GM10248 (cell line): ENCODE data around the gene C22orf15.

Experiments used
- CTCF ChIA-PET: fragments of 300-600 bp; sonication (Branson Sonifier 250); formaldehyde crosslinking; extraction: SDS; loops from one replicate; lab custom pipeline; 2021; ENCODE audit warnings: antibody characterized with exemption; lab: Yijun Ruan, JAX
- POLR2A ChIA-PET: fragments of 350-650 bp; sonication (Branson Sonifier 250); formaldehyde crosslinking; extraction: SDS; loops from one replicate; lab custom pipeline; 2020; ENCODE audit warnings: antibody characterized with exemption; lab: Yijun Ruan, JAX
- DNase-seq: peaks from one replicate; pipeline ENCODE4 v3.0.0; 2012; ENCODE audit errors: extremely low spot score
- TF ChIP-seq, protein P1 (sequence below): IDR thresholded peaks from 2 replicates; pipeline ENCODE4 v1.5.1; 2012; ENCODE audit warnings: mild to moderate bottlenecking, low read depth; ENCODE audit errors: extremely low read depth, missing control alignments, control extremely low read depth

C22orf15 gene

DNA sequence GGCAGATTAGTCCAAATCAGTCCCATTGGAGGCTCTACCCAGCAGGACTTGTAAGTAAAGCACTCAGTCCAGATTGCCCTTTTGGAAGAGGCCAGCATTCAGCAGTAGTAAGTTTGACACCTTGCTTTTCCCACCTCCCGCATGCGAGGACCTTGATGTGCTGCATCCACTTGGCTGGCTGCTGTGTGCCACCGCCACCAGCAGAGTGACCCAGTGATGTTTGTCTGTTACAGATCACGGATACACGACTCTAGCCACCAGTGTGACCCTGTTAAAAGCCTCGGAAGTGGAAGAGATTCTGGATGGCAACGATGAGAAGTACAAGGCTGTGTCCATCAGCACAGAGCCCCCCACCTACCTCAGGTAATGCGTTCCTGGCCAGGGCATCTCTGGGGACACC is 30.5 kb downstream of the C22orf15 start:
- TF ChIP-seq, protein P1, sequence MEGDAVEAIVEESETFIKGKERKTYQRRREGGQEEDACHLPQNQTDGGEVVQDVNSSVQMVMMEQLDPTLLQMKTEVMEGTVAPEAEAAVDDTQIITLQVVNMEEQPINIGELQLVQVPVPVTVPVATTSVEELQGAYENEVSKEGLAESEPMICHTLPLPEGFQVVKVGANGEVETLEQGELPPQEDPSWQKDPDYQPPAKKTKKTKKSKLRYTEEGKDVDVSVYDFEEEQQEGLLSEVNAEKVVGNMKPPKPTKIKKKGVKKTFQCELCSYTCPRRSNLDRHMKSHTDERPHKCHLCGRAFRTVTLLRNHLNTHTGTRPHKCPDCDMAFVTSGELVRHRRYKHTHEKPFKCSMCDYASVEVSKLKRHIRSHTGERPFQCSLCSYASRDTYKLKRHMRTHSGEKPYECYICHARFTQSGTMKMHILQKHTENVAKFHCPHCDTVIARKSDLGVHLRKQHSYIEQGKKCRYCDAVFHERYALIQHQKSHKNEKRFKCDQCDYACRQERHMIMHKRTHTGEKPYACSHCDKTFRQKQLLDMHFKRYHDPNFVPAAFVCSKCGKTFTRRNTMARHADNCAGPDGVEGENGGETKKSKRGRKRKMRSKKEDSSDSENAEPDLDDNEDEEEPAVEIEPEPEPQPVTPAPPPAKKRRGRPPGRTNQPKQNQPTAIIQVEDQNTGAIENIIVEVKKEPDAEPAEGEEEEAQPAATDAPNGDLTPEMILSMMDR, result no peak
- ChIA-PET POLR2A (no interaction called here), CTCF (interaction anchor here (1.0 to 1.1 kb wide), 2 partner anchors 54 to 56 kb away, joined by 3 to 4 read pairs; no protein-coding TSS in a partner anchor)
- no peak for DNase-seq

DNA sequence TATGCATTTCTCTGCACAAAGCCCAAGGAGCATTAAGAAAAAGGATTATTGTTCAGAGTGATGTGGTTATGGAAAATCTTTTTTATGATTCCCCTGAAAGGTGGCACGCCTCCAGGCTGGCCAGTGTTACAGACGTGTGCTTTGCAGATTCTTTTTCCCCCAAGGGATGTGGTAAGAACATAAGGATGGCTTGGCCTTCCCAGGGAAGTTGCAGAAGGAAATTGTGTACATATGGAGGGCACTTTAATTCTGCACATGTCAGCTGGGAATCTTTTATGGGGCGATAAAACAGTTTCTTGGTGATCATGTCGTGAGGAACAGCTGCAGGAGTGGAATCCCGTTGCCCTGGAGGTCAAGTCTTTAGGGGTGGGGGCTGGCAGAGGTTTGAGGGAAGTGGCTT is 33.7 kb downstream of the C22orf15 start:
- TF ChIP-seq, protein P1, result no peak
- POLR2A ChIA-PET, result no interaction called here
- CTCF ChIA-PET, result interaction anchor here (0.7 kb wide), 1 partner anchor 9 kb away, joined by 3 read pairs; no protein-coding TSS in a partner anchor
- no peak for DNase-seq

- TF ChIP-seq, protein P1, result no peak
- peak; percentile 82 for DNase-seq
- ChIA-PET CTCF (interaction anchor here (1.4 kb wide), 1 partner anchor 49 kb away, joined by 3 read pairs; no protein-coding TSS in a partner anchor), POLR2A (no interaction called here)
Observed at GRCh38 chr22:23800297-23801237, 37.8 kb downstream of the C22orf15 start.

- TF ChIP-seq, protein P1, result no peak
- no peak for DNase-seq
- POLR2A ChIA-PET, result no interaction called here
- CTCF ChIA-PET, result interaction anchor here (1.4 kb wide), 1 partner anchor 13 kb away, joined by 4 read pairs; no protein-coding TSS in a partner anchor
Observed at GRCh38 chr22:23801238-23801821, 38.5 kb downstream of the C22orf15 start.

- ChIA-PET CTCF (interaction anchor here (1.4 to 3.2 kb wide), 2 partner anchors 13 to 47 kb away, joined by 4 to 9 read pairs; no protein-coding TSS in a partner anchor), POLR2A (no interaction called here)
- TF ChIP-seq, protein P1, result no peak
- no peak for DNase-seq
Observed at GRCh38 chr22:23801886-23802377, 39.1 kb downstream of the C22orf15 start.
